H9 (cell line): ENCODE measurements around the gene ARHGAP31. TPM values are rescaled to one million over a fixed set of nuclear protein-coding genes. Genes with fewer than 3 reads are reported as not detected.
A peak's percentile ranks its signal among the peaks of the same experiment; 100 is the strongest.

Experiments
- DNase-seq: peaks from one replicate; pipeline ENCODE4 v3.0.0-alpha.2; 2017
- H2AFZ ChIP-seq: one replicate; pipeline ENCODE4 v1.6.1; 2013; ENCODE audit warnings: mild to moderate bottlenecking, low read length, control low read depth, moderate library complexity
- H2AK5ac ChIP-seq: 2 replicates; pipeline ENCODE4 v1.6.1; 2013; ENCODE audit warnings: low read length, control low read depth, mixed read lengths; ENCODE audit not compliant: insufficient read length
- H2BK120ac ChIP-seq: one replicate; pipeline ENCODE4 v1.6.1; 2013; ENCODE audit warnings: low read depth, mild to moderate bottlenecking, low read length, control low read depth, inconsistent platforms; ENCODE audit not compliant: poor library complexity, severe bottlenecking
- H2BK12ac ChIP-seq: 2 replicates; pipeline ENCODE4 v1.6.1; 2013; ENCODE audit warnings: low read length, control low read depth, mixed read lengths, low read depth; ENCODE audit not compliant: insufficient read length
- H2BK15ac ChIP-seq: 2 replicates; pipeline ENCODE4 v1.6.1; 2013; ENCODE audit warnings: low read depth, low read length, control low read depth
- H2BK20ac ChIP-seq: one replicate; pipeline ENCODE4 v1.6.1; 2013; ENCODE audit warnings: low read depth, mild to moderate bottlenecking, low read length, control low read depth, inconsistent platforms; ENCODE audit not compliant: poor library complexity, severe bottlenecking
- H2BK5ac ChIP-seq: 2 replicates; pipeline ENCODE4 v1.6.1; 2013; ENCODE audit warnings: low read length, control low read depth, mixed read lengths; ENCODE audit not compliant: insufficient read length
- H3K14ac ChIP-seq: 2 replicates; pipeline ENCODE4 v1.6.1; 2013; ENCODE audit warnings: low read length, control low read depth; ENCODE audit not compliant: insufficient read depth
- H3K18ac ChIP-seq: 2 replicates; pipeline ENCODE4 v1.6.1; 2013; ENCODE audit warnings: low read depth, mild to moderate bottlenecking, mixed read lengths, low read length, control low read depth; ENCODE audit not compliant: insufficient read length
- H3K23ac ChIP-seq: 2 replicates; pipeline ENCODE4 v1.6.1; 2013; ENCODE audit warnings: low read length, control low read depth, mixed read lengths, low read depth; ENCODE audit not compliant: insufficient read length
- H3K23me2 ChIP-seq: 2 replicates; pipeline ENCODE4 v1.6.1; 2013; ENCODE audit warnings: low read depth, mild to moderate bottlenecking, mixed read lengths, low read length, control low read depth; ENCODE audit not compliant: insufficient read length, poor library complexity, severe bottlenecking
- H3K27ac ChIP-seq: 2 replicates; pipeline ENCODE4 v1.5.1; 2013; ENCODE audit warnings: low read length, control low read depth, mixed read lengths, low read depth; ENCODE audit not compliant: insufficient read length
- H3K27me3 ChIP-seq: 2 replicates; pipeline ENCODE4 v1.6.1; 2013; ENCODE audit warnings: low read length, control low read depth, inconsistent platforms; ENCODE audit not compliant: insufficient read depth
- H3K4ac ChIP-seq: 2 replicates; pipeline ENCODE4 v1.6.1; 2013; ENCODE audit warnings: low read depth, mild to moderate bottlenecking, control low read depth, inconsistent platforms, low read length, moderate library complexity
- H3K4me1 ChIP-seq: 2 replicates; pipeline ENCODE4 v1.6.1; 2013; ENCODE audit warnings: low read length, control low read depth, inconsistent platforms; ENCODE audit not compliant: insufficient read depth
- H3K4me2 ChIP-seq: 2 replicates; pipeline ENCODE4 v1.6.1; 2013; ENCODE audit warnings: low read length, control low read depth, mixed read lengths; ENCODE audit not compliant: insufficient read length, insufficient read depth
- H3K56ac ChIP-seq: 2 replicates; pipeline ENCODE4 v1.6.1; 2013; ENCODE audit warnings: low read depth, mild to moderate bottlenecking, mixed read lengths, low read length, control low read depth; ENCODE audit not compliant: insufficient read length
- H3K79me1 ChIP-seq: 2 replicates; pipeline ENCODE4 v1.6.1; 2013; ENCODE audit warnings: low read depth, mild to moderate bottlenecking, moderate library complexity, low read length, control low read depth, inconsistent platforms; ENCODE audit not compliant: insufficient read depth, poor library complexity, severe bottlenecking
- H3K79me2 ChIP-seq: 2 replicates; pipeline ENCODE4 v1.6.1; 2013; ENCODE audit warnings: low read length, control low read depth, inconsistent platforms; ENCODE audit not compliant: insufficient read depth
- H3K9ac ChIP-seq: 2 replicates; pipeline ENCODE4 v1.6.1; 2013; ENCODE audit warnings: low read length, control low read depth, mixed read lengths; ENCODE audit not compliant: insufficient read length; ENCODE audit errors: extremely low read depth
- H3K9me3 ChIP-seq: one replicate; pipeline ENCODE4 v1.6.1; 2013; ENCODE audit warnings: low read depth, low read length, inconsistent platforms; ENCODE audit not compliant: control insufficient read depth
- H3T11ph ChIP-seq: one replicate; pipeline ENCODE4 v1.6.1; 2013; ENCODE audit warnings: mild to moderate bottlenecking, low read length, control low read depth, inconsistent platforms
- H4K20me1 ChIP-seq: one replicate; pipeline ENCODE4 v1.6.1; 2013; ENCODE audit not compliant: control insufficient read depth, insufficient read length, insufficient read depth
- H4K5ac ChIP-seq: 2 replicates; pipeline ENCODE4 v1.6.1; 2013; ENCODE audit warnings: low read depth, mild to moderate bottlenecking, mixed read lengths, low read length, control low read depth; ENCODE audit not compliant: insufficient read length
- H4K8ac ChIP-seq: replicated peaks from 2 replicates; pipeline ENCODE4 v1.6.1; 2013; ENCODE audit warnings: low read length, control low read depth, mixed read lengths, low read depth; ENCODE audit not compliant: insufficient read length
- H4K91ac ChIP-seq: 2 replicates; pipeline ENCODE4 v1.6.1; 2013; ENCODE audit warnings: low read depth, mild to moderate bottlenecking, moderate library complexity, mixed read lengths, low read length, control low read depth; ENCODE audit not compliant: insufficient read length
- H3K27ac Mint-ChIP-seq, 3 experiments: 2 replicates in 2 of 3; 3 replicates in 1 of 3; pipeline ENCODE4 v1.8.0; 2020 to 2021; ENCODE audit warnings: mixed read lengths in 3 of 3, mild to moderate bottlenecking in 1 of 3, moderate library complexity in 1 of 3
- H3K27me3 Mint-ChIP-seq: 2 replicates; pipeline ENCODE4 v1.8.0; 2021; ENCODE audit warnings: low read depth, mild to moderate bottlenecking, moderate library complexity, mixed read lengths
- H3K36me3 Mint-ChIP-seq, 3 experiments: 2 replicates in 2 of 3; 3 replicates in 1 of 3; pipeline ENCODE4 v1.8.0; 2020 to 2021; ENCODE audit warnings: low read depth in 3 of 3, mixed read lengths in 3 of 3; ENCODE audit not compliant: insufficient read depth in 1 of 3
- H3K4me1 Mint-ChIP-seq, 2 experiments: 2 replicates each; pipeline ENCODE4 v1.8.0; 2020; ENCODE audit warnings: mixed read lengths in 2 of 2
- H3K4me3 Mint-ChIP-seq, 2 experiments: 2 replicates in 1 of 2; 3 replicates in 1 of 2; pipeline ENCODE4 v1.8.0; 2020 to 2021; ENCODE audit warnings: mild to moderate bottlenecking in 2 of 2, mixed read lengths in 2 of 2, moderate library complexity in 1 of 2
- H3K9me3 Mint-ChIP-seq, 2 experiments: 2 replicates in 1 of 2; 3 replicates in 1 of 2; pipeline ENCODE4 v1.8.0; 2020; ENCODE audit warnings: mild to moderate bottlenecking in 2 of 2, mixed read lengths in 2 of 2, moderate library complexity in 1 of 2
- CTCF ChIP-seq: fragments of 200-600 bp; sonication (generic); conservative IDR thresholded peaks from 3 replicates; pipeline ENCODE4 v1.8.0; 2021; ENCODE audit warnings: antibody characterized with exemption, mild to moderate bottlenecking
- WGBS: extraction: QIAGEN DNeasy Blood & Tissue Kit; methylation state at CpG from one replicate; pipeline ENCODE4 v1.1.7; 2013; ENCODE audit warnings: missing lambda C conversion rate, low lambda C conversion rate, mixed read lengths; ENCODE audit not compliant: insufficient read length; ENCODE audit errors: extremely low coverage; 5-methylcytosine and 5-hydroxymethylcytosine counted together
- total RNA-seq: library from RNA; stranded (reverse); gene quantifications from 2 replicates; pipeline ENCODE4 v1.2.1, GENCODE V29; 2021

ARHGAP31 gene
- total RNA-seq, 1 experiment from 2014 or later = 2.2 TPM

- Histone ChIP-seq H3K23ac (no peak overlapping the region), H2BK20ac (no peak overlapping the region), H3K27me3 (no peaks in the 10 kb centered on the region), H3K9ac (no peak overlapping the region), H3K9me3 (no peaks in the 10 kb centered on the region), H3K23me2 (no peaks in the 10 kb centered on the region), H4K91ac (no peak overlapping the region), H3K27ac (peak overlapping the region; percentile 83), H4K20me1 (no peaks in the 10 kb centered on the region), H3K4me2 (peak overlapping the region; percentile 26), H2BK15ac (no peak overlapping the region), H3K18ac (peak overlapping the region; percentile 68), H3K4me1 (peaks cover 13% of the 10 kb centered on the region; the same call in 1 of the 2 replicates), H4K8ac (no peak overlapping the region), H2BK120ac (no peak overlapping the region), H3K14ac (peak overlapping the region; percentile 35; the same call in 1 of the 2 replicates), H3K79me2 (no peaks in the 10 kb centered on the region), H2BK5ac (no peak overlapping the region), H3K79me1 (no peaks in the 10 kb centered on the region), H3K56ac (no peak overlapping the region), H3K4ac (no peak overlapping the region), H2AK5ac (no peak overlapping the region), H2AFZ (no peak overlapping the region), H2BK12ac (no peak overlapping the region), H3T11ph (no peak overlapping the region), H4K5ac (no peak overlapping the region)
- H3K9me3 Mint-ChIP-seq = peaks cover 2% of the 10 kb centered on the region in 2 experiments; a peak in 2 of 5 replicates
- H3K36me3 Mint-ChIP-seq = no peaks in the 10 kb centered on the region
- WGBS = no CpG with 5 or more reads among the region's 11 CpGs
- no peak for DNase-seq
- no peaks in the 10 kb centered on the region for H3K27me3 Mint-ChIP-seq
- peak overlapping the region in 1 of 2 experiments; percentile 60; a peak in 3 of 5 replicates for H3K4me3 Mint-ChIP-seq
- peaks cover 41 to 46% of the 10 kb centered on the region in 2 experiments for H3K4me1 Mint-ChIP-seq
- H3K27ac Mint-ChIP-seq = peak overlapping the region; percentile 79 to 99 (median 96)
- no peak for TF ChIP-seq CTCF
These were observed 65.5 kb downstream of the ARHGAP31 start for GRCh38 chr3:119359476-119360326.
